ENCODE results near the gene PIM3. TPM values are rescaled to one million over a fixed set of nuclear protein-coding genes. Genes with fewer than 3 reads are reported as not detected.

Gene PIM3
- total RNA-seq, 1 donor from 2014 or later, result 57.0 TPM

DNA sequence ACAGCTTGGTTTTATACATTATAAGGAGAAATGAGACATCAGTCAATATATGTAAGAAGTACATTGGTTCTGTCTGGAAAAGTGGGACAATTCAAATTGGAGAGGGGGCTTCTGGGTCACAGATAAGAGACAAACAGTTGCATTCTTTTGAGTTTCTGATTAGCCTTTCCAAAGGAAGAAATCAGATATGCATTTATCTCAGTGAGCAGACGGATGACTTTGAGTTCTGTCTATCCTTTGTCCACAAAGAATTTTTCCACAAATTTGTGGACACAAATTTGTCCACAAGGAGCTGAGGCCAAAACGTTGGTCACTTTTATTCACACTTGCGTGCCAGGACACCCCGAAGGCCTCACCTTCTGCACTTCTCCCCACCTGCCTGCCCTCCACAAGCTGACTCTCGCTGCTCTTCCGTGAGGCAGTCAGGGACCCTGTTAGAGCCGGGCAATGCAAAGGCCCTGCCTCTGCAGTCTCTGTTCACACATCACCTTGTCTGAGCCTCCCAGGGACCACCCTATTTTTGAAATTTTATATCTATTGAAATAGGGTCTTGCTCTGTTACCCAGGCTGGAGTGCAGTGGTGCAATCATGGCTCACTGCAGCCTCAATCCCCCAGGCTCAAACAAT lies 31.4 kb downstream of the PIM3 start:
- no peak for DNase-seq

DNA sequence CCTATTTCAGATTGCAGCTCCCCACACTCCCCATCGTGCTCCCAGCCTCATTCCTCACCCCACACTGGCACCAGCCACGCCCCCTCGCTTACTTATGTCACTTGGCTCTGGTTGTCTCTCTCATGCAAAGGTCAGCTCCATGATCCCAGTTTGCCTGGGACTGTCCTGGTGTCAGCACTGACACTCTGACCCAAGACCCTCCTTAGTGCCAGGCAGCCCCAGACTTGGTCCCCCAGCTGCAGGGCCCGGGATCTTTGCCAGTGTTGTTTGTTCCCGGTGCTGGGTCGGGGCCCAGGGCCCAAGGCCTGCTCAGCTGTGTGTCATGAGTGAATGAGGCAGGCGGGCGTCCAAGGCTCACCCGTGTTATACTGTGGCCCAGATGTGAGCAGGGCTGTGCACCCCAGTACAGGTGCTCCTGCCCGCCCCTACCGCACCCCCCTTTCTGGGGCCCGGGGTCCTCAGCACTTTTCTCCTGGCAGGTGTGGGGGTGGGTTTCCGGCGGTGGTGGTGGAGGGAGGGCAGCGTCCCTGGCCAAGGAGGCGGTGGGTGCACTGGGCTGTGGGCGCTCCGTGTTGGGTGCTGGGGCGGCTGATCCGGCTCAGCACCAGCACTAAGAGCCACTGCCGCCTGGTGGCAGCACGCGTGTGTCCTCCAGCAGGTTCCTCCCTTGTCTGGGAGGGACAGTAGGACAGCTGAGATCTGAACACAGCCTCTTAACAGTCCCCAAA lies 32.5 kb downstream of the PIM3 start:
- peak; percentile 40 for DNase-seq

DNA sequence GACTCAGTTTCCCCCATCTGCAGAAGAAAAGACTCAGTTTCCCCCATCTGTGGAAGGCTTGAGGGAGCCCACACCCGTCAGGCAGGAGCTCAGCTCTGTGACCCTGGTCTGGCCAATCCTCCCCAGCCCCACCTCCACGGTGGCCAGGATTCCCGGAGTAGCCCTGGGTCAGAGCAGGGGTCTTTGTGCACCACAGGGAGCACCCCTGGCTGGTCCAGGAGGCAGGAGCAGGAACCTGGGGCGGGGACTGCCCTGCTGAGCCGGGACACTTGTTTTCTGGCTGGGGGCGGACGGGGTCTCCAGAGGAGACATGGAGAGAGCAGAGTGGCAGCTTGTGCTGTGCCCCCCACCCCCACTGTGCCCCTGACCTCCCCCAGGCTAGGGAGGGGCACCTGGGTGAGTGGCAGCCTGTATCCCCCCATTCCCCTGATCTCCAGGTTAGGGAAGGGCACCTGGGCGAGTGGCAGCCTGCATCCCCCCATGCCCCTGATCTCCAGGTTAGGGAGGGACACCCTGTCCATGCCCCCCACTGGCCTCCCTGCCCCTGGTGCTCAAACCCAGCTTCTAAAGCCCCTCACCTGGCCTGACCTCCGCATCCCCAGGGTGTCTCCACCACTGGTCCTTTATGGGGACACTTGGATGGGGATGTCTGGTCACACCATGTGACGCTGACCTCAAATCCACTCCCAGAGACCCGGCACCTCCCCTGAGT lies 33.2 kb downstream of the PIM3 start:
- DNase-seq, result no peak

DNA sequence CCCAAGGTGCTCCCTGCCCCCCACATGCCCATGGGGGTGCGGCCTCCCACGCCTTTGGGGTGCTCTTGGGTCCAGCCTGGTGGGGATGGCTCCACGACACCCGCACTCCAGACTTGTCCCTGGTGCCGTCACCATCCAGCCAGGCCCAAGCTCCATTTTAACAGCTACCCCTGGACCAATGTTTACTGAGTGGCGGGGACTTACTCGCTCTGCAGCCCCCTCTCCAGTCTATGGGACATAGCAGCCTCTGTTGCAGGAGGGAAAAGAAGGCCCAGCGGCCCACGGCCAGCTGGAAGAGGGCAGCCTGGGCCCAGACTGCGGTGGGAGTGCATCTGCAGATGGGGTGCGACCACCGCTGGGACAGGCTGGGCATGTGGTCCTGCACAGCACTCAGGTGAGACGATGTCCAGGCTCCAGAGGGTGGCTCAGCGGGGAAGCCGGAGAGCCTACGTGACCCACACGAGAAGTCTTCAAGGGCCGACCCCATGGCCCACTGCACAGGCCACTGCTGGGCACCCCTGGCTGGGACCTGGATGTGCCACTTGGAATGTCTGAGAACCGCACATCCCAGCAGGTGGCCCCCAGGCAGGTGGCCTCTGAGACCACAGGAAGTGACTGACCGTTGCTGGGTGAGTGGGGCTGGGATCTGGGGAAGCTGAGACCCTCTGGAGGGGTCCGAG lies 33.9 kb downstream of the PIM3 start:
- DNase-seq, result no peak

DNA sequence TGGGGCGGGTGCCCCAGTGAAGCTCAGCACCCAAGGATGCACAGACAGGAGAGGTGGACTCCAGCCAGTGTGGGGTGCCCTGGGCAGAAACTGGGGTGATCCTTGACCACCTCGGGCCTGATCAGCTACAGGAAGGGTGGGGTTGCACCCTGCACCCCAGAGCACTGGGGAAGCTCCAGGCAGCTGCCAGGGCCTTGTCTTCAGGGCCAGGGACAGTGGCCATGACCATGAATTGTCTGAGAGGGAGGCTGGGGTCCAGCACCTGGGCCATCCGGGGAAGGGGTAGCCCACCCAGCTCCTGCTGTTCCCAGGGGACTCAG lies 34.4 kb downstream of the PIM3 start:
- DNase-seq, result no peak

DNA sequence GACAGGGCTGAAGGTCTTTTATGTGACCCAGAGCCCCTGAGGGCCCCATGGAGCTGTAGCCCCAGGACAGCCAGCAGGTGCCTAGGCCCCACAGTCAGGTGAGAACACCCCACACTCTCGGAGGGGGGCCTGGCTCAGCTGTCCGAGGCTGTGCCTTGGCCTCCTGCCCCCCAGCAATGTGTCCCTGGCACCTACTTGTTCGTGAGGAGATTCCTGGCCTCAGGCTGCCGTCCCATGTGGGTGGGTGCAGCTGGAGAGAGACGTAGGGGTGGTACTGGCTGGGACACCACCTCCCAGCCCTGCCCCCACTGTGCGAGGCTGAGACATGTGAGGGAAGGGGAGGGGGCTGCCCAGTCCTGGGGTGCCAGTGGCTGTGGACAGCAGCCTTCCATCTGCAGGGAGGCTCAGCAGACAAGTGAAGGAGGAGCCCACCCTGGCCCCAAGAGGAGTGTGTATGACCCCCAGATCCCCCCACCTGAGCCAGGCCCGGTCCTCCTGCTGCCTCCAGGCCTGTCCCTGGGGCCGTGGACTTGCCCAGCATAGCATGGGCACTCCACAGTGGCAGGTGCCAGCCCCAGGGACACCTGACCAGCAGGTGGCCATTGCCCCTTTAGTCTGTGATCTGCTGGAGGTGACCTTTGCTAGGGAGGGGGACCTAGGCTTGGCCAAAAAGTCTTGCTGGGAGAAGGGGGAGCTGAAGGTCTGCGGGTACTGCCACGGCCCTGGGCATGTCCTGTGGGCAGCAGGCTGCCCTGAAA lies 35.0 kb downstream of the PIM3 start:
- no peak for DNase-seq

DNA sequence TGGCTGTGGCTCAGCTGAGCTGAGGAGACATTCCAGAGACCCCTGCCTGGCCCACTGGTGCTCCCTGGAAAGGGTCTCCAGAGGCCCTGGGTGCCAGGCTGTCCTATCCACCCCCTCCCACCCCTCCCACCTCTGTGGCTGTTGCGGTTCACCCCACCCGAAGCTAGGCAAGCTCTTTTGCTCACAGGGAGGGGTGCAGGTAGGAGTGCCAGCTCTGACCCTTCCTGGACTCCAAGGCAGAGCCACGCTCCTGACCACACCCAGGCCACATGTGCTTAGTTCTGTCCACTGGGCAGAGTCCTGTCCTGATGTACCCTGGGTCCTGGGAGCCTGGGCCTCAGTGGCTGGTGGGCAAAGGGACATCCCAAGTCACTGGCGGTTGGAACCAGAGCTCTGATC lies 35.5 kb downstream of the PIM3 start:
- no peak for DNase-seq

DNA sequence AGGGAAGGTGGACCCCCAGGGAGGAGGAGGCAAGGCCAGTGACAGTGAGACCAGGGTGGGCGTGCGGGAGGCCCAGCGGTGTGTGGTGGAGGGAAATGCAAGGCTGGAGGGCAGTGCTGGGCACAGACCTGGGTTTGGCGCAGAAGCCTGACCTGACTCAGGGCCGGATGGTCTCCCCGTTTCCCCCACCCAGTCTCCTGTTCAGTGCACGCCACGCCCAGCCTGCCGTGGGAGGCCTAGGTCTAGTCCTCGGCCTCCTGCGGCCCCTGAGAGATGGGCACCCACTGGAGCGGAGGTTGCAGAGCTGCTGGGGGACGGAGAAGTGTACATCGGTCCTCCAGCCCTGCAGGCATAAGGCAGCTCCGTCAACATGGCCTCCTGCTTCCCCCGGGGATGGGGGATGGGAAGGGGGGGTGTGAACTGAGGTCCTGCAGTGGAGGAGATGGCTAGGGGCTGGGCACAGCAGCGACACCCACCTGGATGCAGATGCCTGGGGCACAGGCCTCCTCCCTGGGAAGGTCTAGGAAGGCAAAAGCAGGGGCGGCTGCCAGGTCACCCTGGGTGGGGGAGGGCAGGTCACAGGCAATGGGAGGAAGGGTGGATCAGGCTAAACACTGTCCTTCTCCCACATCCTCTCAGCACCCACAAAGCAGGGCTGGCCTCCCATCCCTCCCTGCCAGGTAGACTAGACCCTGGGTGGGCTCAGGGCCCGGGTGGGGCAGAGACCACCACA lies 36.1 kb downstream of the PIM3 start:
- no peak for DNase-seq

DNA sequence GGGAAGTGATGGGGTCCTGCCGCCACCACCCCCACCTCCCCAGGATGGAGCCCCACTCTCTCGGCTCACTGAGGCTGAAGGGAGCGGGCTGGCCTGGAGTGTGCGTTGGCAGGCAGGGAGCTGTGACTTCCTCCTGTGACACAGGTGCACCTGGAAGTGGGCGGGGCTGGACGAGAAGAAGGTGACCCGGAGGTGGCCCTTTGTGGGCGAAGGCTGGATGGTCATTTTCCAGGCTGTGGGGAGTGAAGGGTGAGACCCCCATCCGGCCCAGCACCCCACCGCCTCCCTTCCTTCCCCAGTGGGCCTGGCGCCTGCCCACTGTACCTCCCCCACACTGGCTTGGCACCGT lies 36.7 kb downstream of the PIM3 start:
- no peak for DNase-seq

DNA sequence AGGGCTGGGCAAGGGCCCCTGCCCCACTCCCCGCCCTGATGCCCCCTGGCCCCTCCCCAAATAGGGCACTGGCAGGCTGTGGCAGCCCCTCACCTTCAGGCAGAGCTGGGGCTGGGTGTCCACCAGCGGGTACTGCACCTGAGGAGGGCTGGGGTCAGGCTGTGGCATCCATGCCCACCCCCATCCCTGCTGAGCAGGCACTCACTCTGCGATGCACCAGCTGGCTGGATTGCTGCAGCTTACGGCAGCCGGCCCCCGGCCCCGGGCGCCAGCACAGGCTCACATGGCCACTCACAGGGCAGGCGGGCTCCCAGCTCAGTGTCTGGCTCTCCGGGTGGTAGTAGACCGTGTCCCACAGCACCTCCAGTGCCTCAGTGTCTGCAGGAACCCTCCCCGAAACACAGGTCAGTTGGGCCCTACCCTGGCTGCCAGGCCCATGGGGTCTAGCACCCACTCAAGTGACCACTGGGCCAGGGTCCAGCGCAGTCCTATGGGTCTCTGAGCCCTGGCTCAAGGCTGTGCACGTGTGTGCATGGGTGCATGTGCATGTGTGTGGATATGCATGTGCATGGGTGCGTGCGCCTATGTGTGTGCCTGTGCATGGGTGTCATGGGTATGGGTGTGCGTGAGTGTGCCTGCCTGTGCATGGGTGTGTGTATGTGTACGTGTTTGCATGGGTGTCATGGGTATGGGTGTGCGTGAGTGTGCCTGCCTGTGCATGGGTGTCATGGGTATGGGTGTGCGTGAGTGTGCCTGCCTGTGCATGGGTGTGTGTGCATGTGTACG lies 37.6 kb downstream of the PIM3 start:
- DNase-seq, result no peak

DNA sequence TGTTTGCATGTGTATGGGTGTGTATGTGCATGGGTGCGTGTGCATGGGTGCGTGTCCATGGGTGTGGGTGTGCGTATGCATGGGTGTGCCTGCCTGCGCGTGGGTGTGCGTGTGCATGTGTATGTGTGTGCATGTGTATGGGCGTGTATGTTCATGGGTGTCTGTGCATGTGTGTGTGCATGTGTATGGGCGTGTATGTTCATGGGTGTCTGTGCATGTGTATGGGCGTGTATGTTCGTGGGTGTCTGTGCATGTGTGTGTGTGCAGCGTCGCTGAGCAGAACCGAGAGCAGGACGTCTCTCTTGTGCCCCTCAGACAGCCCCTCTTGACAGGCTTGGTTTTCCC lies 38.1 kb downstream of the PIM3 start:
- DNase-seq, result no peak

DNA sequence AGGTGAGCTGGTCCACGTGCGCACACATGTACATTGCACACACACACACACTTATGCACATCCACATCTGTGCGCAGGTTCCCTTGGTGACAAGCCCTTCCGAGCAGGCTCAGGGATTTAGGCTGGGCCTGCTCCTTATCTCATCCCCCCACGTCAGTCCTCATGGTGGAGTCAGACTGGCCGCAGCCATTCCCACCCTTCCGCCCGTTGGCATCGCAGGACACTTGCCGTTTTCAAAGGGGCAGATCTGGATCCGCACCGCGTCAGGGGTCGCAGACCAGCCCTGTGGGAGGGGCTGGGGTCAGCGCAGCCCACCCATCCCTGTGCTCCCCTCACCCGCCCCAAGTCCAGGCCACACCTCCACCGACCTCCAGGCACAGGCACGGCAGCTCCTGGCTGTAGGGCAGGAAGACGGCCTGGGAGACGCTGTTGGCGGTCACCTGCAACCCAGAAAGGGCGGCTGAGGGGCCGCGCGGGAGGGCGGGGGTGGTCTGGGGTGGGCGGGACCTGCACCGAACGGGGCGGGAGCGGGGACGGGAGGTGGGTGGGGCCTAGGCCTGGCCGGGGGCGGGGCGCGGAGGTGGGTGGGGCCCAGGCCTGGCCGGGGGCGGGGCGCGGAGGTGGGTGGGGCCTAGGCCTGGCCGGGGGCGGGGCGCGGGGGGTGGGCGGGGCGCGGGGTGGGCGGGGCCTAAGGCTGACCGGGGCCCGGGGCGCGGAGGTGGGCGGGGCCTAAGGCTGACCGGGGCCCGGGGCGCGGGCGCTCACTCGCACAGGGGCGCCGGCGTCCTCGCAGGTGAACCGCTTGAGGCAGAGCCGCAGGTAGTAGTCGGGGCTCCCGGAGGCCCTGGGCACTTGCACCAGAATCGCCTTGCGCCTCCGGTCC lies 38.7 kb downstream of the PIM3 start:
- no peak for DNase-seq

DNA sequence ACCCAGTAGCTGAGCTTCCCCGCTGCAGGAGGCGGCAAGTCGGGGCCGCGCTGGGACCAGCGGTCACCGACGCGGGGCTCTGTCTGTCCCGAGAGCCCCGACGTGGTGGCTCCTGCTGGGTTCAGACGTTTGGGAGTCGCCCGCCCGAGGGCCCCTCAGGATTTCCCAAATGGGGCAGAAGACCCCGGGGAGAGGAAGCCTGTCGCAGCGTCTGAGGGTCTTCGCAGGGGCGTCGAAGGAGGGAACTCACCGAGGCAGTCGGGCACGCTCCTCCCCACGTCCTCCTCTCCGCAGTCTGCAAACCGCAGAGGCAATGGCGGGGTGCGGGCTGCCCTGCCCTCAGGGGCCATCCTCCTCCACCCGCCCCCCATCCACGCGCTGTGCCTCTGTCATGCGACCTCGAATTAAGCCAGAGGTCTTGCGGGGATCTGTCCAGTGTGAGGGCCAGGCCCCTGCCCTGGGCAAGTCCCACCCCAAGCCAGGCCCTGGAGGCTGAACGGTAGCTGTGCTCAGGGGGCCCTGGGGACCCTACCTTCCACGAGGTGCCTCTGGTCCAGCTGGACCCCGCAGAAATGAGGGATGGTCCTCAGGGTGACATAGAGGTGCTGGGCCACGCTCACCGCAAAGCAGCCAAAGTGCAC lies 39.5 kb downstream of the PIM3 start:
- no peak for DNase-seq

DNA sequence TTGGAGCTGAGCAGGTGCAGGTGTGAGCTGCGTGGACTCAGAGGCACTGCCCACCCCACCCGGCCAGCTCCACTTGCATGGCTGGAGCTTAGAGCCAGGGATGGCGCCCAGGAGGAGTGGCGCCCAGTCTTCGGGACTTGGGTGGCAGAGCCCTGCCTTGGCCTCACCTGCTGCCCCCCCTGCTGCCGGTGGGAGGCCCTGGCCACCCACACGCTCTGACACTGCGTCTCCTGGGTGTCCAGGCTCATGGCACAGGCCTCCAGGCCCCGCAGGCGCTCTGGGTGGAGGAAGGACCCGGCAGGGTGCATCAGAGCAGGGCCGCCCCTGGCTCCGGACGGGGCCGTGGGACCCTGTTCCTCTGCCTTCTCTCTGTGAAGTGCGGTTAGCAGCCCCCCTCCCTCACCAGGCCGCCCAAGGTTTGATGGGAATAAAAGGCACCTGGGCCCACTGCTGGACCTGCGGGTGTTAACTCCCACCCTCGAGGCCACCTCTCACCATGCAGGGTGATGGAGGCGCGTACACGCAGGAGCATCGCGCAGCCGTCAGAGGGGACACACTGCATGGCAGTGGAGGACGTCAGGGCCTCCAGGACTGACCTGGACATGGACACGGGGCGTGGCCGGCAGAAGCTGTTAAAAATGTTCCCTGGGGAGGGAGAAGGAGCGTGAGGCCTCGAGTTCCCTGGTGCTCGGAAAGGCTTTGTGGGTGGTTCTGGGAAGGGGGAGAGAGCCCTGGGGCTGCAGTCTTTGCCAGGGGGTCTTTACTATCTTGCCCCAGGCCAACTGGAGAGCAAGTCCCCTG lies 40.2 kb downstream of the PIM3 start:
- no peak for DNase-seq

DNA sequence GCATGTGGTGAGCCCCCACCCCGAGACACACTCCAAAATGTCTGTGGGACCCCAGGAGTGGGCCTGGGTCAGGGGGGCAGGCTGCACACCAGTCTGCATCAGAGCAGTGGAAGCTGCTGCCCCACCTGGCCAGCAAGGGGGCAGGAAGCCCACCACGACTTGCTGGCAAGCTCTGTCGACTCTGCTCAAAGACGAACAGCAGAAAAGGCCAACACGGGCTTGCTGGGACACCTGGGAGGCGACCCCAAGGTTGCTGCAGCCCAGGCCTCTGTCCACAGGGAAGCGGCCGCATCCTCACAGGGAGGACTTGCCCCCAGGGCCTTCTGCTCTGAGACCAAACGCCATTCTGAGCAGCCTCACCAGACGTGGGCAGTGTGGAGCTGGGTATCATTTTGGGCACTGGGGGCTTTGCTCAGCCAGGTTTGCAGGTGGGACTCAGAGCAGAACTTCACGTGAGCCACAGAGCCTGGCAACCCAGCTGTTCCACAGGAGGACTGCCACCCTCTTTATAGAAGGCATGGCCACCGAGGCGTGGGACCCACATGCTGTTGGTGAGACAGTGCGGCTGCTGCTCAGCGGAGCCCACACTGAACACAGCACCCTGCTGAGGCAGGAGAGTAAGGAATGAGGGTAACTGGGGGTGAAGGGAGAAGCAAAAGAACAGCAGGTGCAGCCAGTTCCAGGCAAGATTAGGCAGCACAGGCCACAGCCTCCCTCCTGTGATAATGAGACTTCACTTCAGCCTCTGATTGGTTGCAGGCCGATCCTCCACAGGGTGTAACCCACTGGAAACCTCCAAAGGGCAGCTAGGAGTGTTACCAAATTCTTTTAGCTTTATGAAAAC lies 41.0 kb downstream of the PIM3 start:
- no peak for DNase-seq

DNA sequence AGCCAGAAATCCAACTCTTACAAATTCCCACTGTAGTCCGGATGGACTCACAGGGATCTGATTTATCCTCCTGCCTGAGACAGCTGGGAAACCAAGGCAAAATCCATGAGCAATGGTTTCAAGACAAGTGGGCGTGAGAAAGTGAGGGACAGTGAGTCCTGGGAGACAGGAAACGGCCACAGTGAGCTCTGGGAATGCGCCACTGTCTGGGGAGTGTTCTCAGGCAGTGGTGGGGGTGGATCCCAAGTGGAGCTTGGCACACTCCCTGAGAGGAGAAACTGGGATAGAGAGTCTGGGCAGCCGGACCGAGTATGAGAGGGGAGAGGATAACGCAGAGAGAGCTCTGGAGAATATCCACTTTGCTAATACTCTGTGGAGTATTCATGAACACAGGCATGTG lies 42.2 kb downstream of the PIM3 start:
- no peak for DNase-seq

DNA sequence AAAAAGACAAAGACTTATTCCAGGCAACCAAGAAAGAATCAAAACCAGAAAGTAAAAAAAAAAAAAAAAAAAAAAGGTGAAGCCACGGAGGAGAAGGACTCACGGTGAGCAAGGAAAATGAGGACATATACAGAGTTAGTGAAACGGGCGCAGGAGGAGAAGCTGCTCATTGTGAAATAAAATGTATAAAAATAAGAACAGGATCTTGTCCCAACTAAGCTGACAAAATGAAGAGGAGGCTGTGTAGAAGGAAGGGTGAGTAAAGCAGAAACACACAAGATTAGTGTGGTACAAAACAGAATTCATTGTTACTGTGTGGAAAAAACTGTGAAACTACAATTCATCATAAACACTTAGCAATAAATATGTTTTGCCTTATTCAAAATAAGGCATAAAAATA lies 44.3 kb downstream of the PIM3 start:
- no peak for DNase-seq

DNA sequence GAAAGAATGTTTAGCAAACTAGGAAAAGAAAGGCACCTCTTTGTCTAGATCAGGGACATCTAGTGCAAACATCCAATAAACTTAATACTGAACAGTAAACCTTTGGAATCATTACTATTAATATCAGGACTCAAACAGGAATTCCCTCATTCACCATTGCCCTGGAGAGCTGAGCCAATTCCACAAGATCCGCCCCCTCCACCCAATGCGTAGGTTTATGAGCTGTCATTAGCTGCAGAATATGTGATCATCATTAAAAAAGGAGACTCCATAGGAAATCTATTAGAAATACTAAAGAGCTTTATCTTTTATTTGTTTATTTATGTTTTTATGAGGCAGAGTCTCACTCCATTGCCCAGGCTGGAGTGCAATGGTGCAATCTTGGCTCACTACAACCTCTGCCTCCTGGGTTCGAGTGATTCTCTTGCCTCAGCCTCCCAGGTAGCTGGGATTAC lies 46.5 kb downstream of the PIM3 start:
- DNase-seq, result no peak

Measured in tongue (tissue), 2 donors.